CD8-positive, alpha-beta memory T cell (primary cell): Measurements from ENCODE around the gene KRT10. TPM values are rescaled to one million over a fixed set of nuclear protein-coding genes. Genes with fewer than 3 reads are reported as not detected.
"Not testable (repeated sequence)": the region's sequence is repeated elsewhere in the genome, so short reads cannot be mapped to it uniquely, and the experiment has no call there.

ENCODE experiments used
- CTCF ChIA-PET: fragments of 350-600 bp; sonication (Branson Sonifier 250); formaldehyde crosslinking; loops from one replicate; lab custom pipeline; 2021; ENCODE audit warnings: antibody characterized with exemption; lab: Charles Lee
- POLR2A ChIA-PET: fragments of 350-600 bp; sonication (Branson Sonifier 250); formaldehyde crosslinking; loops from one replicate; lab custom pipeline; 2021; ENCODE audit warnings: antibody characterized with exemption; lab: Charles Lee
- DNase-seq, 5 donors: peaks; one replicate each; pipeline versions ENCODE4 v3.0.0 to v3.0.0-alpha.2; 2020 to 2022; ENCODE audit warnings: mixed read lengths in 1 of 5
- H3K27ac ChIP-seq: one replicate; pipeline ENCODE4 v1.7.0; 2013; ENCODE audit warnings: low read depth, mild to moderate bottlenecking, low read length, moderate library complexity
- H3K27me3 ChIP-seq: 2 replicates; pipeline ENCODE4 v1.7.0; 2013; ENCODE audit warnings: low read length, mild to moderate bottlenecking; ENCODE audit not compliant: insufficient read depth, poor library complexity, severe bottlenecking
- H3K36me3 ChIP-seq: 2 replicates; pipeline ENCODE4 v1.7.0; 2013; ENCODE audit warnings: mild to moderate bottlenecking, low read length, moderate library complexity; ENCODE audit not compliant: insufficient read depth
- H3K4me1 ChIP-seq: 2 replicates; pipeline ENCODE4 v1.7.0; 2013; ENCODE audit warnings: mild to moderate bottlenecking, low read length, moderate library complexity; ENCODE audit not compliant: insufficient read depth
- H3K4me3 ChIP-seq: 2 replicates; pipeline ENCODE4 v1.7.0; 2013; ENCODE audit warnings: mild to moderate bottlenecking, low read length
- H3K9me3 ChIP-seq: 2 replicates; pipeline ENCODE4 v1.7.0; 2013; ENCODE audit warnings: mild to moderate bottlenecking, low read length
- H3K27ac Mint-ChIP-seq, 8 donors: one replicate each; pipeline ENCODE4 v1.8.0; 2020 to 2021; ENCODE audit warnings: mixed read lengths in 8 of 8, mild to moderate bottlenecking in 6 of 8, inconsistent platforms in 3 of 8, moderate library complexity in 3 of 8
- H3K27me3 Mint-ChIP-seq, 2 donors: one replicate each; pipeline ENCODE4 v1.8.0; 2020 to 2021; ENCODE audit warnings: mixed read lengths in 2 of 2, mild to moderate bottlenecking in 1 of 2, moderate library complexity in 1 of 2
- H3K36me3 Mint-ChIP-seq, 3 donors: one replicate each; pipeline ENCODE4 v1.8.0; 2020 to 2021; ENCODE audit warnings: mixed read lengths in 3 of 3, inconsistent platforms in 1 of 3, mild to moderate bottlenecking in 1 of 3
- H3K4me1 Mint-ChIP-seq, 3 donors: one replicate each; pipeline ENCODE4 v1.8.0; 2020 to 2021; ENCODE audit warnings: mixed read lengths in 3 of 3, inconsistent platforms in 1 of 3, mild to moderate bottlenecking in 1 of 3
- H3K4me3 Mint-ChIP-seq, 7 donors: one replicate each; pipeline ENCODE4 v1.8.0; 2020 to 2021; ENCODE audit warnings: mixed read lengths in 7 of 7, mild to moderate bottlenecking in 6 of 7, moderate library complexity in 4 of 7, inconsistent platforms in 2 of 7
- H3K9me3 Mint-ChIP-seq, 5 donors: one replicate each; pipeline ENCODE4 v1.8.0; 2020 to 2022; ENCODE audit warnings: mixed read lengths in 5 of 5, mild to moderate bottlenecking in 3 of 5, moderate library complexity in 2 of 5, inconsistent platforms in 1 of 5
- polyA plus RNA-seq: library from polyadenylated mRNA; unstranded; fragments of 300-500 nt; fragmentation: Illumina TruSeq; gene quantifications from one replicate; pipeline ENCODE4 v1.2.3, GENCODE V29; 2021
- total RNA-seq, 2 experiments: library from RNA; stranded (reverse); gene quantifications; one replicate each; pipeline ENCODE4 v1.2.3, GENCODE V29; 2021

Gene KRT10
- total and polyA plus RNA-seq, 3 experiments from 2014 or later: 57.5 to 218 (median 61.9) TPM

DNA sequence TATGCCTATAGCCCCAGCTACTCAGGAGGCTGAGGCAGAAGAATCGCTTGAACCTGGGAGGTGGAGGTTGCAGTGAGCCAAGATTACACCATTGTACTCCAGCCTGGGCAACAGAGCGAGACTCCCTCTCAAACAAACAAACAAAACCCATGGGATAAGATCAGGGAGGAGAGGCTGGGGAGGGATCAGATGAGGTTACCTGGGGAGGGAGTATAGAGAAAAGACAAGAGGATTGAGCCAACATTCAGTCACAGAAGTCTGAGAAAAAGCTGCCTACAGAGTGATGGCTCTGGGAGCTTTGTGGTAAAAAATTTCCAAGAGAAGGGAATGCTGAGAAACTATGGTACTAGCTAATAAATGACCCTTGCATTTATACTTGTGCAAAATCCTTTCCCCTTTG, 36.3 kb upstream of the KRT10 start:
- H3K4me3 Mint-ChIP-seq, H3K9me3 Mint-ChIP-seq, H3K27ac Mint-ChIP-seq, H3K36me3 ChIP-seq, H3K9me3 ChIP-seq, POLR2A ChIA-PET, H3K27me3 ChIP-seq, H3K27ac ChIP-seq, H3K4me3 ChIP-seq, H3K4me1 Mint-ChIP-seq, DNase-seq, H3K4me1 ChIP-seq, H3K36me3 Mint-ChIP-seq: not testable (repeated sequence)
- peaks cover 8 to 34% of the 10 kb centered on the region in 2 donors for H3K27me3 Mint-ChIP-seq
- CTCF ChIA-PET: interaction anchor here (1.1 to 4.6 kb wide), 2 partner anchors 690 to 789 kb away, joined by 5 to 28 read pairs; no protein-coding TSS in a partner anchor

DNA sequence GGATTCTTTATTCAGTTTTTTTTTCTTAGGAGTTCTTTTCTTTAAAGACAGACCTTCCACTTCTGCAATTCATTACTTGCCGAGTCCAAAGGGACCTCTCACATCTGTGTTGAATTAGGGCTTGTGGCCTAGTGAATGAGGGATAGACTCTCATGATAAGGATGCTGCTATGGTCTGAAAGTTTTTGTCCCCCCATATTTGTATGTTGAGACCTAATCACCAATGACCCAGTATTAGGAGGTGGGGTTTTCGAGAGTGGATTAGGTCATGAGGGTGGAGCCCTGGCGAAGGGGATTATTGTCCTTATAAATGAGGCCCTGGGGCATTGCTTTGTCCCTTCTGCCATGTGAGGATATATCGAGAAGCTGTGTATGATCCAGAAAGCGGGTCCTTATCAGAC, 35.1 kb upstream of the KRT10 start:
- no peaks in the 10 kb centered on the region for H3K4me1 ChIP-seq
- H3K27me3 ChIP-seq: no peaks in the 10 kb centered on the region
- no peaks in the 10 kb centered on the region for H3K36me3 ChIP-seq
- DNase-seq: no peak
- Mint-ChIP-seq H3K9me3 (no peaks in the 10 kb centered on the region), H3K4me3 (peak overlapping the region in 1 of 7 donors; percentile 10), H3K27me3 (peaks cover 12 to 36% of the 10 kb centered on the region in 2 donors), H3K4me1 (peaks cover 3 to 4% (median 4%) of the 10 kb centered on the region in 3 donors), H3K27ac (no peak overlapping the region), H3K36me3 (no peaks in the 10 kb centered on the region)
- CTCF ChIA-PET: interaction anchor here (1.3 to 4.6 kb wide), 4 partner anchors 790 to 838 kb away, joined by 5 to 28 read pairs (median 16); no protein-coding TSS in a partner anchor
- no peaks in the 10 kb centered on the region for H3K9me3 ChIP-seq
- POLR2A ChIA-PET: interaction anchor here (1.4 kb wide), 1 partner anchor 831 kb away, joined by 3 read pairs; the partner anchor contains the start of gene EIF1
- H3K4me3 ChIP-seq: no peak overlapping the region
- no peak overlapping the region for H3K27ac ChIP-seq

GRCh38 chr17:40854175-40854814, 31.9 kb upstream of the KRT10 start:
- ChIA-PET CTCF (interaction anchor here (4.0 to 4.6 kb wide), 2 partner anchors 794 to 809 kb away, joined by 25 to 28 read pairs; no protein-coding TSS in a partner anchor), POLR2A (no interaction called here)
- H3K4me3 Mint-ChIP-seq: no peak overlapping the region

GRCh38 chr17:40852364-40852763, 29.9 kb upstream of the KRT10 start:
- peaks cover 3 to 4% (median 4%) of the 10 kb centered on the region in 3 donors for H3K4me1 Mint-ChIP-seq
- POLR2A ChIA-PET: no interaction called here

More at GRCh38 chr17:40854175-40854814, 31.9 kb upstream of the KRT10 start:
- no peaks in the 10 kb centered on the region for H3K27me3 ChIP-seq
- H3K4me1 ChIP-seq: no peaks in the 10 kb centered on the region
- H3K27ac ChIP-seq: no peak overlapping the region
- no peaks in the 10 kb centered on the region for H3K36me3 ChIP-seq
- Mint-ChIP-seq H3K27ac (no peak overlapping the region), H3K9me3 (no peaks in the 10 kb centered on the region), H3K36me3 (no peaks in the 10 kb centered on the region), H3K27me3 (peaks cover 14 to 45% of the 10 kb centered on the region in 2 donors), H3K4me1 (peaks cover 3 to 4% (median 4%) of the 10 kb centered on the region in 3 donors)
- H3K4me3 ChIP-seq: no peak overlapping the region
- H3K9me3 ChIP-seq: no peaks in the 10 kb centered on the region
- no peak for DNase-seq

DNA sequence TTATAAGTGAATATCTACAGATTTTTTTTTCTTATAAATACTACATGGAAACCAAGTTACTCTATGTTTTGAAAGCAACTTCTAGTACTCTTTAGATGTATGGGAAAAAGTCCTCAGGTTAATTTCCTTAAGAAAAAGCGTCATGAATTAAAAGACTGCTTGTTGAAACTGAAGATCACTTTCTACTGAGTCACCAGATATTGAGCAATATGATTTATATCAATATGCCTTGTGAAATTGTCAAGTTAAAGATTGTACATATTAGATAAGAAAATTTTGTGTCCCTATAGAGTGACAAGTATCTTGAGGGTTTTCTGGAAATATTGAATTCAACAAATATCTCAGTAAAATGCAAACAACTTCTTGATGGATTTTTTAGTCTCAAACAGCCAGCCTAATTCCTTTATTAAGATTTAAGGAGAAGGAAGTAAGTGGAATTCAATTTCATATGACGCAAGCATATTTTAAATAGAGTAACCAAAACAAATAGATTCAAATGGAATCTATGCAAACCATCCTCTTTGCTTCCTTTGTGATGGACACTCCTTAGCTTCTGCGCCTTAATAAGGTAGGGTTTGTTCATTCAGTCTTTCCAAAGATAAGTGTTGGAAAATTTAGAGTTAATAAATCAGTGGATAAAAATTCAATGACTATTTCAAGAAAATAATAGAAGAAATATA, 28.0 kb upstream of the KRT10 start:
- no peaks in the 10 kb centered on the region for H3K9me3 Mint-ChIP-seq
- no peaks in the 10 kb centered on the region for H3K36me3 Mint-ChIP-seq
- CTCF ChIA-PET: no interaction called here
- H3K27me3 Mint-ChIP-seq: peaks cover 14 to 63% of the 10 kb centered on the region in 2 donors
- H3K4me1 ChIP-seq: no peaks in the 10 kb centered on the region
- no peaks in the 10 kb centered on the region for H3K4me1 Mint-ChIP-seq
- no peak for DNase-seq
- POLR2A ChIA-PET: no interaction called here
- no peaks in the 10 kb centered on the region for H3K27me3 ChIP-seq
- no peak overlapping the region for H3K4me3 Mint-ChIP-seq
- no peaks in the 10 kb centered on the region for H3K9me3 ChIP-seq
- no peaks in the 10 kb centered on the region for H3K36me3 ChIP-seq
- H3K27ac ChIP-seq: no peak overlapping the region
- no peak overlapping the region for H3K27ac Mint-ChIP-seq
- H3K4me3 ChIP-seq: no peak overlapping the region

More at GRCh38 chr17:40852364-40852763, 29.9 kb upstream of the KRT10 start:
- Histone ChIP-seq H3K4me1 (no peaks in the 10 kb centered on the region), H3K27me3 (no peaks in the 10 kb centered on the region), H3K27ac (no peak overlapping the region), H3K9me3 (no peaks in the 10 kb centered on the region), H3K4me3 (no peak overlapping the region), H3K36me3 (no peaks in the 10 kb centered on the region)
- Mint-ChIP-seq H3K4me3 (no peak overlapping the region), H3K9me3 (no peaks in the 10 kb centered on the region), H3K27me3 (peaks cover 14 to 50% of the 10 kb centered on the region in 2 donors), H3K27ac (no peak overlapping the region), H3K36me3 (no peaks in the 10 kb centered on the region)
- DNase-seq: no peak
- CTCF ChIA-PET: no interaction called here

- H3K4me1 Mint-ChIP-seq: no peaks in the 10 kb centered on the region
- H3K36me3 ChIP-seq: no peaks in the 10 kb centered on the region
- no peak for DNase-seq
- peaks cover 9 to 64% of the 10 kb centered on the region in 2 donors for H3K27me3 Mint-ChIP-seq
- H3K9me3 Mint-ChIP-seq: no peaks in the 10 kb centered on the region
- no peak overlapping the region for H3K4me3 ChIP-seq
- no peaks in the 10 kb centered on the region for H3K9me3 ChIP-seq
- ChIA-PET CTCF (no interaction called here), POLR2A (no interaction called here)
- H3K36me3 Mint-ChIP-seq: no peaks in the 10 kb centered on the region
- H3K4me1 ChIP-seq: no peaks in the 10 kb centered on the region
- H3K27ac ChIP-seq: no peak overlapping the region
- H3K27me3 ChIP-seq: no peaks in the 10 kb centered on the region
- no peak overlapping the region for H3K27ac Mint-ChIP-seq
- no peak overlapping the region for H3K4me3 Mint-ChIP-seq
Observed at GRCh38 chr17:40849723-40850122, 27.3 kb upstream of the KRT10 start.

DNA sequence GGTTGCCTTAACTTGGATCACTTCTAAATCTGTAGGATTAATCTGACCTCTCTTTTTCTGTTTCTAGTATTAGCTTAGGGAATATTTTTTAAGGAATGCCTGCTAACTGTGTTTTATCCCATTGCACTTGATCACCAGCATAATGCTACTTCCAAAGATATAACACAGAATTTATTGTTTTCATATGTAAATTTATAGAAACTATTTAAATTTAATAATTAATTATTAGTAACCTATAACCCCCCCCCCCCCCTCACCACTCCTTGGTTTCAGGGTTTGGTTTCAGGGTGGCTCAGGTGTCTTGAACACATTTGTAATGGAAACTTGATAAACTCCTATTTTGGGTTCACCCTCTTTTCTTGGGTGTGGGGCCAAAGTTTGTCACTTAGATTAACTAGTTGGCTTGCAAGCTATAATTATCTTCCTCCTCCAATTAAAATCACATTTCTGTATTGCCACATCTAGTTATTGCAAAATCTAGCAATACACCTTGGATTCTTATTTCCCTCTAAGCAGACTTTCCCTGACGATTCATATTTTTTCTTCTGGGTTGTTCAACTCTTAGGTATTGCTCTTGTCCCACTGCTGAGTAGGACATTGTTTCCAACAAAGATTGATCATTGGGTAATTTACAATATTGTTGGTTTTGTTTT, 26.3 kb upstream of the KRT10 start:
- DNase-seq: no peak

More for the DNA sequence above, 26.3 kb upstream of the KRT10 start:
- Histone ChIP-seq H3K27me3 (no peaks in the 10 kb centered on the region), H3K4me3 (no peak overlapping the region), H3K27ac (no peak overlapping the region), H3K4me1 (no peaks in the 10 kb centered on the region), H3K9me3 (no peaks in the 10 kb centered on the region), H3K36me3 (no peaks in the 10 kb centered on the region)
- Mint-ChIP-seq H3K9me3 (no peaks in the 10 kb centered on the region), H3K27ac (no peak overlapping the region), H3K27me3 (peaks cover 13 to 67% of the 10 kb centered on the region in 2 donors), H3K4me1 (no peaks in the 10 kb centered on the region), H3K4me3 (no peak overlapping the region), H3K36me3 (no peaks in the 10 kb centered on the region)
- ChIA-PET POLR2A (no interaction called here), CTCF (no interaction called here)
